HK-2 (cell line): ENCODE data around the gene WDR5B.
"Not testable (repeated sequence)": the region's sequence is repeated elsewhere in the genome, so short reads cannot be mapped to it uniquely, and the experiment has no call there.

Experiments
- DNase-seq: peaks from one replicate; pipeline ENCODE4 v3.0.0-alpha.2; 2018; ENCODE audit not compliant: unreplicated experiment

WDR5B gene

GRCh38 chr3:122365582-122366378 lies 50.1 kb downstream of the WDR5B start:
- not testable (repeated sequence) for DNase-seq

GRCh38 chr3:122365073-122365472 lies 50.8 kb downstream of the WDR5B start:
- DNase-seq = no peak

GRCh38 chr3:122364490-122364889 lies 51.4 kb downstream of the WDR5B start:
- no peak for DNase-seq
